NAMALWA (cell line): ENCODE measurements around the gene HDLBP.
A peak's percentile ranks its signal among the peaks of the same experiment; 100 is the strongest.

Source experiments
- DNase-seq: peaks from one replicate; pipeline ENCODE4 v3.0.0-alpha.2; 2015; ENCODE audit warnings: low spot score

The HDLBP gene

GRCh38 chr2:241315093-241315878 is at the start of gene HDLBP:
TSS of gene HDLBP (minus strand) at chr2:241315672. CDS start at chr2:241266869, 48,803 bp downstream.
- peak; percentile 97 for DNase-seq

GRCh38 chr2:241364781-241365180 is 49.3 kb upstream of the HDLBP start:
- DNase-seq = no peak

GRCh38 chr2:241363426-241363825 is 48.0 kb upstream of the HDLBP start:
- no peak for DNase-seq

GRCh38 chr2:241359481-241360045 is 44.1 kb upstream of the HDLBP start:
- DNase-seq = no peak

GRCh38 chr2:241358470-241358869 is 43.0 kb upstream of the HDLBP start:
- peak; percentile 76 for DNase-seq

- no peak for DNase-seq
These were observed 42.1 kb upstream of the HDLBP start for GRCh38 chr2:241357531-241357930.

- peak; percentile 41 for DNase-seq
These were observed 41.4 kb upstream of the HDLBP start for GRCh38 chr2:241356871-241357260.

- peak; percentile 96 for DNase-seq
These were observed 40.8 kb upstream of the HDLBP start, which contains the start of gene FARP2 for GRCh38 chr2:241355983-241356870. TSS of gene FARP2 (plus strand) at chr2:241356285. CDS start at chr2:241373108, 16,823 bp downstream.

- DNase-seq = peak; percentile 64
These were observed 39.5 kb upstream of the HDLBP start for GRCh38 chr2:241354668-241355658.

GRCh38 chr2:241352227-241352626 is 36.8 kb upstream of the HDLBP start:
- no peak for DNase-seq

GRCh38 chr2:241351640-241352031 is 36.2 kb upstream of the HDLBP start:
- no peak for DNase-seq

GRCh38 chr2:241350878-241351639 is 35.6 kb upstream of the HDLBP start:
- DNase-seq = no peak

GRCh38 chr2:241350530-241350877 is 35.0 kb upstream of the HDLBP start:
- no peak for DNase-seq

- no peak for DNase-seq
These were observed 34.5 kb upstream of the HDLBP start for GRCh38 chr2:241349941-241350340.

GRCh38 chr2:241344925-241345651 is 29.6 kb upstream of the HDLBP start:
- DNase-seq = no peak

GRCh38 chr2:241340631-241341163 is 25.2 kb upstream of the HDLBP start:
- no peak for DNase-seq

- no peak for DNase-seq
These were observed 24.6 kb upstream of the HDLBP start for GRCh38 chr2:241339839-241340630.

GRCh38 chr2:241334813-241335212 is 19.3 kb upstream of the HDLBP start:
- no peak for DNase-seq

- no peak for DNase-seq
These were observed 15.1 kb upstream of the HDLBP start for GRCh38 chr2:241330616-241330981.
